ENCODE data around the gene TEX22.

The TEX22 gene

DNA sequence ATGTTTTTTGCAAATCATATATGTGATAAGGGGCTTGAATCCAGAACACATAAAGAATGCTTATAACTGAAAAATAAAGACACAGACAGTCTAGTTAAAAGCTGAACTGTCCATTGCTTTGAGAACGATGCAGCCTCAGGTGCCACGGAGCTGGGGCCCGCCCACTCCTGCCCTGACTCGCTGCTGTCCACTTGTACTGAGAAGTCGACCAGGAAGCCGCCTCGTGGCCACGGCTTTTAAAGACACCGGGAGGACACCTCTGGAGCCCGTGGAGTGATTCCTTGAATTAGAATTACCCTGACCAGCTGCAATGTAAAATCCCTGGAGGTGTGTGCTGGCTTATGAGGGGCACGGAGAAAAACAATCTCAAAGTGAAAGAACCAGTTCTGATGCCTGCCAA is 23.9 kb upstream of the TEX22 start:
- H3K4me3 ChIP-seq (ENCODE audit: low read depth, low read length), result no peak overlapping the region
- DNase-seq (ENCODE audit: low read depth), result no peak
- TF ChIP-seq, protein P1, sequence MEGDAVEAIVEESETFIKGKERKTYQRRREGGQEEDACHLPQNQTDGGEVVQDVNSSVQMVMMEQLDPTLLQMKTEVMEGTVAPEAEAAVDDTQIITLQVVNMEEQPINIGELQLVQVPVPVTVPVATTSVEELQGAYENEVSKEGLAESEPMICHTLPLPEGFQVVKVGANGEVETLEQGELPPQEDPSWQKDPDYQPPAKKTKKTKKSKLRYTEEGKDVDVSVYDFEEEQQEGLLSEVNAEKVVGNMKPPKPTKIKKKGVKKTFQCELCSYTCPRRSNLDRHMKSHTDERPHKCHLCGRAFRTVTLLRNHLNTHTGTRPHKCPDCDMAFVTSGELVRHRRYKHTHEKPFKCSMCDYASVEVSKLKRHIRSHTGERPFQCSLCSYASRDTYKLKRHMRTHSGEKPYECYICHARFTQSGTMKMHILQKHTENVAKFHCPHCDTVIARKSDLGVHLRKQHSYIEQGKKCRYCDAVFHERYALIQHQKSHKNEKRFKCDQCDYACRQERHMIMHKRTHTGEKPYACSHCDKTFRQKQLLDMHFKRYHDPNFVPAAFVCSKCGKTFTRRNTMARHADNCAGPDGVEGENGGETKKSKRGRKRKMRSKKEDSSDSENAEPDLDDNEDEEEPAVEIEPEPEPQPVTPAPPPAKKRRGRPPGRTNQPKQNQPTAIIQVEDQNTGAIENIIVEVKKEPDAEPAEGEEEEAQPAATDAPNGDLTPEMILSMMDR (IDR thresholded peaks at IDR 0.05; ENCODE audit: insufficient read depth, low read depth, low read length, missing control alignments), result no peak

DNA sequence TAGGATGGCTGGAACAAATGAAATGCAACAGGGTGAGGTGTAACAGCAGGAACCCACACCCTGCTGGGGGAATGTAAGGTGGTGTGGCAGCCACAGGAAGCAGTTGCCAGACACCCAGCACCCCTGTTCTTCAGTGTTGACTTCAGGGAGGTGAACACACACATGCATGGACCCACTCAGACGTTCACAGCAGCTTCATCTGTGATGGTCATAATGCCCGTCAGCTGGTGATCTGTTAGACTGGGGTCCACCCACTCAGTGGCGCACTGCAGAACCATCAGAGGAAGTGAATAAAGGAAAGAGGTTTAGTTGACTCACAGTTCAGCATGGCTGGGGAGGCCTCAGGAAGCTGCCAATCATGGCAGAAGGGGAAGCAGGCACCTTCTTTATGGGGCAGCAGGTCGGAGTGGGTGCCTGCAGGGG is 22.7 kb upstream of the TEX22 start:
- TF ChIP-seq, protein P1 (IDR thresholded peaks at IDR 0.05; ENCODE audit: insufficient read depth, low read depth, low read length, missing control alignments), result no peak
- H3K4me3 ChIP-seq (ENCODE audit: low read depth, low read length), result no peak overlapping the region

DNA sequence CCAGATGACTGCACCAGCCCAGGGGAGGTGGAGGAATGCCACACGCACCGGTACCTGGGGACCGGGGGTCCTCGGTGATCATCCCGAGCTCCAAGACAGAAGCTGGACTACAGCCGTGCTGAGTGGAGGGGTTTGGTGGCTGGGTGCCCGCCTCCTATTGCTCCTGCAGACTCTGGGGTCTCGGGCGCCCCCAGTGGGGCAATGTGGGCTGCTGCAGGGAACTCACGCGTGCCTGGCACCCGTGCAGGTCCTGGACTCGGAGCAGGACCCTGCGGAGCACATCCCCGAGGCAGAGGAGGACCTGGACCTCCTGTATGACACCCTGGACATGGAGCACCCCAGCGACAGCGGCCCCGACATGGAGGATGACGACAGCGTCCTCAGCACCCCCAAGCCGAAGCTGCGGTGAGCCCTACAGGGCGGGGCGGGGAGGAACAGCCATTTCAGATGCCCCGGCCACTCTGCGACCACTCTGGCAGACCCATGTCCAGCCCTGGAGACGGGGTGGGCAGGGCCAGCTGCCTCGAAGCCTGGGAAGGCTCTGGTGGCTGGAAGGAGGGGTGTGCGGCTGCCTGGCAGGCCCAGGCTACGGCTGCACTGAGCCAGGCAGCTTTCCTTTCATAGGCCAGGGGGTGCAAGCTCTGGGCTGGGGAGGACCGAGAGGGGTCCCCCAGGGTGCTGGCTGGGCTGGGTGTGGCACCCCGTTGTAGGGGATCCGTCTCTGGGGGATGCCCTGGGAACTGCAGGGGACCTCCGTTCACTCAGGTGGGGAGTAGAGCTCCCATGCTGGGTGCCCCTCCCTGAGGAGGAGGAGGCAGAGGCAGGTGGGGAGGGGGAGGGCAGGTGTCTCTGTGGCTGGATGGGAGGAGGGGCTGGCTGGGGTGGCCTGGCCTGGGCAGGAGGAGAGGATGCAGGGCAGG is 21.6 kb upstream of the TEX22 start:
- H3K4me3 ChIP-seq (ENCODE audit: low read depth, low read length), result no peak overlapping the region
- no peak for DNase-seq (ENCODE audit: low read depth)
- TF ChIP-seq, protein P1 (IDR thresholded peaks at IDR 0.05; ENCODE audit: insufficient read depth, low read depth, low read length, missing control alignments), result no peak

More for the DNA sequence above, 22.7 kb upstream of the TEX22 start:
- peak; percentile 22 for DNase-seq (ENCODE audit: low read depth)

DNA sequence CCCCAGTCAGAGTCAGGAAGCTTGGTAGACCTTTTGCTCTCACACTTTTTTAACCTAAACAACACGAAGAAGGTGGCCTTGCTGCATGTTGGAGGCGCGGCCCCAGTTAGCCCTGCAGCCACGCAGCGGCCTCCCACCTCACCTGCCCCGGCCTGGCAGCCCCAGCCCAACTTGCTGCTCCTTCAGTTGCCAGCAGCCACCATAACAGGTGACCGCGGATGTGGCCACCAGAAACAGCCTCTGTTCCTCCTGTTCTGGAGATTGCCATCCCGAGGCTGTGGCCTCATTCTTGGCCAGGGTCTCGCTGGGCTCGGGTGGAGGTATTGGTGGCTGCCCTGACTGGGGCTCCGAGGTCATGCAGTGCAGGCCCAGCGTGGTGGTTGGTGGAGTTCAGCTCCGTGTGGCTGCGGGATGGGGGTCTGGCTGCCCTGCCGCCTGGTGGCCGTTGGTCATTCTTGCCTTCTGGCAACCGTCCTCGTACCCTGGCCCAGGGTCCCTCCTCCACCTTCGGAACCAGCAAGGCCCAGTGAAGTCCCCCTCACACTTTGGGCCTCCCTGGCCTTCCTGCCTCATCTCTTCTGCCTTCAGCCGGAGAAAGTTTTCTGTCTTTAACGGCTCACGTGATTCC is 20.7 kb upstream of the TEX22 start:
- TF ChIP-seq, protein P1 (IDR thresholded peaks at IDR 0.05; ENCODE audit: insufficient read depth, low read depth, low read length, missing control alignments), result no peak
- H3K4me3 ChIP-seq (ENCODE audit: low read depth, low read length), result no peak overlapping the region
- DNase-seq (ENCODE audit: low read depth), result no peak

DNA sequence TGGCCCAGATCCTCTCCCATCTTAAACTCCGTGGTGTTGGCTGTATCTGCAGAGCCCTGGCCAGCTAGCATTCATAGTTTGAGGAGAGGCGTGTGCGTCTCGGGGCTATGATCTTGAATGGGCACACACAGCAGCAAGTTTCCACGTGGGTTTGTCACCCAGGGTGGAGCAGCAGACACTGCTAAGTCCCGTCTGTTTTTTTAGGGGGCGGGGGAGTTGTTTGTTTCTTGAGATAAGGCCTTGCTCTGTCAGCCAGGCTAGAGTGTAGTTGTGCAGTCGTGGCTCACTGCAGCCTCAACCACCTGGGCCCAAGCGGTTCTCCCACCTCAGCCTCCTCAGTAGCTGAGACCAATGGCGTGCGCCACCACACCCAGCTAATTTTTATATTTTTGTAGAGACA is 20.1 kb upstream of the TEX22 start:
- no peak for DNase-seq (ENCODE audit: low read depth)
- TF ChIP-seq, protein P1 (IDR thresholded peaks at IDR 0.05; ENCODE audit: insufficient read depth, low read depth, low read length, missing control alignments), result no peak
- H3K4me3 ChIP-seq (ENCODE audit: low read depth, low read length), result no peak overlapping the region

DNA sequence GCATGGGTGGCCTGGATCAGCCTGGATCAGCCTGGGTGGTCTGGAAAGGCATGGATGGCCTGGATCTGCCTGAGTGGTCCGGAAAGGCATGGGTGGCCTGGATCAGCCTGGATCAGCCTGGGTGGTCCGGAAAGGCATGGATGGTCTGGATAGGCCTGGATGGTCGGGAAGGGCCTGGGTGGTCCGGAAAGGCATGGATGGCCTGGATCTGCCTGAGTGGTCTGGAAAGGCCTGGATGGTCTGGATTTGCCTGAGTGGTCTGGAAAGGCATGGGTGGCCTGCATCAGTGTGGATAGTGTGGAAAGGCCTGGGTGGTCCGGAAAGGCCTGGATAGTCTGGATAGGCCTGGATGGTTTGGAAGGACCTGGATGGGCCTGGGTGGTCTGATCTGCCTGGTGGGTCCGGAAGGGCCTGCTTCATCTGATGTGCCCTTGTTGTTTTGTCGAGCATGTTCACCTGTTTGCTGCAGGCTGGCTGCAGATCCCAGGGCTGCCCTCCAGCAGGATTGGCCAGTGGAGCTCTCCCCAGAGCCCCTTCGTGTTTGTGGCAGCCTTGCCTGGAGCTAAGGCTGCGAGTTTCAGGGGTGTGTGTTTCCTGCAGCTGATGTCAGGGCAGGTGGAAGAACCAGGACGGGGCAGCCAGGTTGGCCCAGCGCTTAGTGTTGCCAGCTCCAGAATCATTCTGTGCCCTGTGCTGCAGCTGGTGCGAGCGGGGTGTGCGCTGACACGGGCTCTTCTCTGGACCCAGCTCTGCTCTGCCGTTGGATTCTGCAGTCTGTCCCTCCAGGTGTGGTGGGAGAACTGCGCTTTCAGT is 19.3 kb upstream of the TEX22 start:
- no peak for DNase-seq (ENCODE audit: low read depth)
- TF ChIP-seq, protein P1 (IDR thresholded peaks at IDR 0.05; ENCODE audit: insufficient read depth, low read depth, low read length, missing control alignments), result no peak
- no peak overlapping the region for H3K4me3 ChIP-seq (ENCODE audit: low read depth, low read length)

All from GM12865 (cell line).